Astrocyte of the cerebellum (primary cell): ENCODE measurements around the gene ALOXE3.
A peak's percentile ranks its signal among the peaks of the same experiment; 100 is the strongest.

Source experiments
- DNase-seq: peaks from one replicate; pipeline ENCODE4 v3.0.0-alpha.2; 2011; ENCODE audit warnings: low read depth
- H3K4me3 ChIP-seq: 2 replicates; pipeline ENCODE4 v1.5.1; 2011; ENCODE audit warnings: mild to moderate bottlenecking, low read depth, low read length, moderate library complexity
- in situ Hi-C: cut with HindIII; loops from 2 replicates; pipeline ENCODE4 v1.10.0; 2017; ENCODE audit warnings: low sequenced_read_pairs
- TF ChIP-seq, protein P1 (sequence below): IDR thresholded peaks from 2 replicates; pipeline ENCODE4 v1.5.1; 2012; ENCODE audit warnings: low read length, low read depth, moderate library complexity, mild to moderate bottlenecking; ENCODE audit errors: missing control alignments

The ALOXE3 gene

GRCh38 chr17:8158267-8159031, 40.1 kb upstream of the ALOXE3 start:
- DNase-seq, result peak; percentile 68

GRCh38 chr17:8156246-8156992, 38.1 kb upstream of the ALOXE3 start:
- in situ Hi-C loops, result no loop called here
- TF ChIP-seq, protein P1, sequence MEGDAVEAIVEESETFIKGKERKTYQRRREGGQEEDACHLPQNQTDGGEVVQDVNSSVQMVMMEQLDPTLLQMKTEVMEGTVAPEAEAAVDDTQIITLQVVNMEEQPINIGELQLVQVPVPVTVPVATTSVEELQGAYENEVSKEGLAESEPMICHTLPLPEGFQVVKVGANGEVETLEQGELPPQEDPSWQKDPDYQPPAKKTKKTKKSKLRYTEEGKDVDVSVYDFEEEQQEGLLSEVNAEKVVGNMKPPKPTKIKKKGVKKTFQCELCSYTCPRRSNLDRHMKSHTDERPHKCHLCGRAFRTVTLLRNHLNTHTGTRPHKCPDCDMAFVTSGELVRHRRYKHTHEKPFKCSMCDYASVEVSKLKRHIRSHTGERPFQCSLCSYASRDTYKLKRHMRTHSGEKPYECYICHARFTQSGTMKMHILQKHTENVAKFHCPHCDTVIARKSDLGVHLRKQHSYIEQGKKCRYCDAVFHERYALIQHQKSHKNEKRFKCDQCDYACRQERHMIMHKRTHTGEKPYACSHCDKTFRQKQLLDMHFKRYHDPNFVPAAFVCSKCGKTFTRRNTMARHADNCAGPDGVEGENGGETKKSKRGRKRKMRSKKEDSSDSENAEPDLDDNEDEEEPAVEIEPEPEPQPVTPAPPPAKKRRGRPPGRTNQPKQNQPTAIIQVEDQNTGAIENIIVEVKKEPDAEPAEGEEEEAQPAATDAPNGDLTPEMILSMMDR, result no peak
- peak overlapping the region; percentile 70 for H3K4me3 ChIP-seq
- DNase-seq, result peak; percentile 100

More at GRCh38 chr17:8158267-8159031, 40.1 kb upstream of the ALOXE3 start:
- in situ Hi-C loops, result no loop called here
- TF ChIP-seq, protein P1, result peak; percentile 87
- no peak overlapping the region for H3K4me3 ChIP-seq

DNA sequence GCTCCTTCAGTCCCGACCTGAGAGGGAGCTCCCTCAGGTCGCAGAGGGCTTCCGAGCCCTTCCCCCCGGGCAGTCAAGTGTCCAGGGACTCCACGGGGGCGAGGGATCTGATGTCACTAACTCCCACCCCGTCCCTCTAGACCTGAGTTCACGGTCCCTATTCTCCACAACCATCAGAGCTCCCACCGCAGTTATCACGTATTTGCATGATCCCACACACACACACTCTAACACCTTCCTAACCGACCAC, 37.6 kb upstream of the ALOXE3 start:
- H3K4me3 ChIP-seq, result peak overlapping the region; percentile 70
- TF ChIP-seq, protein P1, result no peak
- DNase-seq, result no peak
- in situ Hi-C loops, result no loop called here

- TF ChIP-seq, protein P1, result no peak
- peak overlapping the region; percentile 70 for H3K4me3 ChIP-seq
- in situ Hi-C loops, result no loop called here
- DNase-seq, result no peak
Observed at GRCh38 chr17:8155231-8155995, 37.1 kb upstream of the ALOXE3 start.

DNA sequence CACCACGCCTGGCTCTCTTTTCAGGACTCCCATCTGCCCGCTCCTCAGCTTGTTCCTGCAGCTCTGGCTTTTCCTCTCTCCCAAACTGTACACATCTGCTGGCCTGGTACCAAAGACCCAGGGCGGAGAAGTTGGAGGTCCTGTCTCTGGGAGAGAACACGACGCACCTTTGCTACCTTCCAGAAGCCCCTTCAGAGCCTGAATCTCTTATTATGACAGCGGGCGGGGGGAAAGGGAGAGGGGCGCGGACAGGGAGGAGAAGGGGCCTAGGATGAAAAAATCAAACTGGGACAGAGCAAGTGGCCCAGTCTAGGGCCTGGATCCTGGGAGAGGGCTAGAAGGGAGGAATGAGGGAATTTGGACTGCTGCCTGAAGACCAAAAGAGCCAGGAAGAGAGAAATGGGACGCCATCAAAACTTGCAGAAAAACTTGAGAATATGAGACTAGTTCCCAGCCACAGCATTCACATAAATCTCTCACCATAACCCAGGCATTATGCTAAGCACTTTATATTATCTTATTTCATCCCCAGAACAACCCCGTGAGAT, 36.4 kb upstream of the ALOXE3 start:
- in situ Hi-C loops, result loop anchor here (5.0 kb wide), 1 partner anchor 42 kb away; no protein-coding TSS in a partner anchor
- H3K4me3 ChIP-seq, result peak overlapping the region; percentile 70
- DNase-seq, result no peak
- TF ChIP-seq, protein P1, result no peak

DNA sequence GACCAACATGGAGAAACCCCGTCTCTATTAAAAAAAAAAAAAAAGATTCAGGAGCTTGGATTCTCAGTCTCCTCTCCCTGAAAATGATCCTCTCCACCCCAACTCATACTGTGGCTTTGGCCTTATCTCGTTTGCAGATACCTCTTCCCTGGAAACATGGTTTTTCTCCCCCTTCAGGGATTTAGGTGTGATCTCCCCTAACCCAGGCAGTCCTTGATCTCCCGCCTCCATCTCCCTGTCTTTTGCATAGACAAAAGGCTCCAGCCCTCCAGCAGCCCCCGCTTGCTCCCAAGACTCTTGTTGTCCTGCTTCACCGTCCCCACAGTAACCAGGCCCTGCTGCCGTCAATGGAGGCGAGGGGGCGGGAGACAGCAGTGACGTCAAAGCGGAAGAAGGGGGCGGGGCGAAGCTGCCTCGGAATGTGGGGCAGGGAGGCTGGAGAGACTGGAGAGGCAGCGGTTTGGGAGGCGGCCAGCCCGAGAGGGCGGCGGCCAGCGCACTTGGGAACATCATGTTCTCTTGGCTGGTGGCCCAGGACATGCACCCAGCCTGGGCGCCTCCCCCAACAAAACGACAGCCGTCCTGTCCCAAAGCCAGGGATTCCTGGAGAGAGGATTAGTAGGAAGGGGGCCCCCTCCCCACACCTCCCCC, 35.8 kb upstream of the ALOXE3 start:
- TF ChIP-seq, protein P1, result no peak
- in situ Hi-C loops, result loop anchor here (5.0 kb wide), 1 partner anchor 42 kb away; no protein-coding TSS in a partner anchor
- H3K4me3 ChIP-seq, result peak overlapping the region; percentile 70
- peak; percentile 98 for DNase-seq
